Keratinocyte (primary cell): ENCODE data around the gene SCAND1. TPM values are rescaled to one million over a fixed set of nuclear protein-coding genes. Genes with fewer than 3 reads are reported as not detected.

Experiments used
- DNase-seq: peaks from one replicate; pipeline ENCODE4 v3.0.0-alpha.2; 2011; ENCODE audit warnings: low read depth, missing footprints, low spot score
- FAIRE-seq: peaks from 2 replicates; lab custom pipeline; 2011; peaks lifted over from hg19 to GRCh38; lab: Jason Lieb, UNC
- H2AFZ ChIP-seq: 2 replicates; pipeline ENCODE4 v1.6.0; 2012; ENCODE audit warnings: low read length, control low read depth, inconsistent platforms; ENCODE audit not compliant: control insufficient read depth
- H3K27ac ChIP-seq: 2 replicates; pipeline ENCODE4 v1.5.1; 2011; ENCODE audit warnings: low read length; ENCODE audit not compliant: control insufficient read depth, insufficient read depth
- H3K27me3 ChIP-seq: 3 replicates; pipeline ENCODE4 v1.6.0; 2011; ENCODE audit warnings: low read length; ENCODE audit not compliant: control insufficient read depth, insufficient read depth; ENCODE audit errors: extremely low read depth
- H3K36me3 ChIP-seq, 2 experiments: 2 replicates in 1 of 2; 3 replicates in 1 of 2; pipeline ENCODE4 v1.5.1; 2011; ENCODE audit warnings: low read length in 2 of 2, mild to moderate bottlenecking in 1 of 2; ENCODE audit not compliant: control insufficient read depth in 2 of 2, insufficient read depth in 2 of 2; ENCODE audit errors: extremely low read depth in 1 of 2
- H3K4me1 ChIP-seq: 3 replicates; pipeline ENCODE4 v1.5.1; 2011; ENCODE audit warnings: low read length; ENCODE audit not compliant: control insufficient read depth, insufficient read depth; ENCODE audit errors: extremely low read depth
- H3K4me2 ChIP-seq: 3 replicates; pipeline ENCODE4 v1.6.0; 2011; ENCODE audit warnings: low read depth, low read length; ENCODE audit not compliant: control insufficient read depth, insufficient read depth; ENCODE audit errors: extremely low read depth
- H3K4me3 ChIP-seq, 3 experiments: fragments of 200-600 bp in 1 of 3; sonication (generic) in 1 of 3; 2 replicates in 2 of 3; 3 replicates in 1 of 3; pipeline ENCODE4 v1.5.1; 2011 to 2016; ENCODE audit warnings: low read length in 3 of 3, mild to moderate bottlenecking in 3 of 3, control low read depth in 2 of 3, inconsistent platforms in 1 of 3, low read depth in 1 of 3, mixed read lengths in 1 of 3, mixed run types in 1 of 3, moderate library complexity in 1 of 3; ENCODE audit not compliant: control insufficient read depth in 2 of 3, insufficient read depth in 2 of 3; ENCODE audit errors: extremely low read depth in 1 of 3
- H3K79me2 ChIP-seq: 2 replicates; pipeline ENCODE4 v1.6.0; 2012; ENCODE audit warnings: low read length; ENCODE audit not compliant: control insufficient read depth, insufficient read depth
- H3K9ac ChIP-seq: 3 replicates; pipeline ENCODE4 v1.6.0; 2011; ENCODE audit warnings: low read length; ENCODE audit not compliant: control insufficient read depth, insufficient read depth; ENCODE audit errors: extremely low read depth
- H3K9me1 ChIP-seq: 3 replicates; pipeline ENCODE4 v1.6.0; 2011; ENCODE audit warnings: low read length; ENCODE audit not compliant: control insufficient read depth, insufficient read depth; ENCODE audit errors: extremely low read depth
- H3K9me3 ChIP-seq: 2 replicates; pipeline ENCODE4 v1.5.1; 2012; ENCODE audit warnings: low read depth, low read length; ENCODE audit not compliant: control insufficient read depth
- H4K20me1 ChIP-seq: 3 replicates; pipeline ENCODE4 v1.6.0; 2011; ENCODE audit warnings: low read length; ENCODE audit not compliant: control insufficient read depth, insufficient read depth; ENCODE audit errors: extremely low read depth
- EZH2 ChIP-seq: IDR thresholded peaks from one replicate; pipeline ENCODE4 v1.6.1; 2012; ENCODE audit warnings: inconsistent platforms, mild to moderate bottlenecking, low read length, moderate library complexity
- dilution Hi-C: fragments of 300-500 bp; cut with MboI; formaldehyde crosslinking; loops from one replicate; pipeline ENCODE4 v1.7.0; 2020; ENCODE audit warnings: low sequenced_read_pairs; ENCODE audit not compliant: extremely low pct_ligation_motif_present
- polyA plus RNA-seq, 5 experiments: library from polyadenylated mRNA; depleted of rRNA in 3 of 5; stranded (reverse) in 3 of 5; stranded (forward) in 1 of 5; unstranded in 1 of 5; fragments of >200 nt; gene quantifications; 1 replicate in 1 of 5; 2 replicates in 3 of 5; 3 replicates in 1 of 5; pipeline versions ENCODE4 v1.2.1 to v1.2.3, GENCODE V29; 2011 to 2012; ENCODE audit warnings: missing spikeins in 2 of 5, low read depth in 1 of 5, low replicate concordance in 1 of 5
- TF ChIP-seq, protein P1 (sequence below), 3 experiments: IDR thresholded peaks in 1 of 3; conservative IDR thresholded peaks in 1 of 3; optimal IDR thresholded peaks in 1 of 3; 2 replicates in 2 of 3; 3 replicates in 1 of 3; pipeline versions ENCODE3 to v1.5.1; 2011; ENCODE audit warnings: low read length in 3 of 3, mild to moderate bottlenecking in 3 of 3, moderate library complexity in 2 of 3, control low read depth in 1 of 3, inconsistent platforms in 1 of 3; ENCODE audit not compliant: insufficient read depth in 2 of 3; ENCODE audit errors: extremely low read depth in 1 of 3

SCAND1 gene
- polyA plus RNA-seq, 1 donor (not counting 4 experiments of a cell fraction or from before 2014, with no cell fraction given): 5.8 TPM

DNA sequence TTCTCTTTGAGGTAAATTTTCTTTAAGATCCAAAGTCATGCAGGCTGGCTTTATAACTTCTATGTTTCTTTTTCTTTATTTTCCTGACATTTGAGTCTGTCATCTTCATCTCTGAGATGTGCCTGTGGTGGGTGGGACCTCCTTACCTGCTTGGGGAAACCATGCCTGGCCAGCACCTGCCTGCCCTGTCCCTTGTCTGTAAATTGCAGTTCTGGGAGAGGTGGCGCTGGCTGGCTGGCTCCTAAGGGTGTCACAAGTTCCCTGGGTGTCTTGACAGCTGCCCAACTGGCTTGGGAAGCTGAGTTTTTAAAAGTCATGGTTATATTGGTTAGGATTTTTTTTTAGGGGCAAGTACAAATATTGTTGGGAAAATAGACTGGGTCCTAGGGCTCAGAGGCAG lies 36.3 kb downstream of the SCAND1 start:
- no peak overlapping the region for H3K9ac ChIP-seq
- dilution Hi-C loops: no loop called here
- H3K4me3 ChIP-seq: no peak overlapping the region
- H3K9me1 ChIP-seq: no peaks in the 10 kb centered on the region
- DNase-seq (no peak), FAIRE-seq (no peak)
- H2AFZ ChIP-seq: no peak overlapping the region
- no peaks in the 10 kb centered on the region for H3K4me1 ChIP-seq
- no peaks in the 10 kb centered on the region for H3K79me2 ChIP-seq
- H3K4me2 ChIP-seq: no peak overlapping the region
- no peaks in the 10 kb centered on the region for H3K9me3 ChIP-seq
- H3K36me3 ChIP-seq: peaks cover 10 to 12% of the 10 kb centered on the region in 2 experiments
- H3K27ac ChIP-seq: no peak overlapping the region
- no peak for TF ChIP-seq EZH2
- H3K27me3 ChIP-seq: no peaks in the 10 kb centered on the region
- H4K20me1 ChIP-seq: no peaks in the 10 kb centered on the region

DNA sequence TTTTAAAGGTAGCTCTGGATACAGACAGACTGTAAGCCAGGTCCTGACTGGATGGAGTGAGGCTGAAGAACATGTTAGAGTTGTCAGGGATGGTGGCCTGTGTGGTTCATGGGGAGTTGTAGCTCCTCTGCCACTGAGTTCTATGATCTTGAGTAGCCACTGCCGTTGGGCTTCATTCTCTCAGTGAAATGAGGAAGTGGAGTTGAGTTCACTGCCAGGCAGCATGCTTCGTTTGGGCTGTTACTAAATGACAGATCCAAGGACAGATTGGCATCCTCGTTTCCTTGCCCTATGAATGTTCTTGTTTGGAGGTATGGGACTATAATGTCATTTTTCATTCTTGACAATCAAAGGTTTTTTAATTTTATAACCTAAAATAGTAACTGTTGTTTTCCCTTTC lies 37.2 kb downstream of the SCAND1 start:
- dilution Hi-C loops: no loop called here
- Histone ChIP-seq H3K9me3 (no peaks in the 10 kb centered on the region), H4K20me1 (no peaks in the 10 kb centered on the region), H3K36me3 (peaks cover 10 to 12% of the 10 kb centered on the region in 2 experiments), H3K9me1 (no peaks in the 10 kb centered on the region), H2AFZ (no peak overlapping the region), H3K27me3 (no peaks in the 10 kb centered on the region), H3K4me2 (no peak overlapping the region), H3K4me3 (no peak overlapping the region), H3K27ac (no peak overlapping the region), H3K9ac (no peak overlapping the region), H3K4me1 (no peaks in the 10 kb centered on the region), H3K79me2 (no peaks in the 10 kb centered on the region)
- no peak for DNase-seq
- no peak for FAIRE-seq
- TF ChIP-seq, protein P1, sequence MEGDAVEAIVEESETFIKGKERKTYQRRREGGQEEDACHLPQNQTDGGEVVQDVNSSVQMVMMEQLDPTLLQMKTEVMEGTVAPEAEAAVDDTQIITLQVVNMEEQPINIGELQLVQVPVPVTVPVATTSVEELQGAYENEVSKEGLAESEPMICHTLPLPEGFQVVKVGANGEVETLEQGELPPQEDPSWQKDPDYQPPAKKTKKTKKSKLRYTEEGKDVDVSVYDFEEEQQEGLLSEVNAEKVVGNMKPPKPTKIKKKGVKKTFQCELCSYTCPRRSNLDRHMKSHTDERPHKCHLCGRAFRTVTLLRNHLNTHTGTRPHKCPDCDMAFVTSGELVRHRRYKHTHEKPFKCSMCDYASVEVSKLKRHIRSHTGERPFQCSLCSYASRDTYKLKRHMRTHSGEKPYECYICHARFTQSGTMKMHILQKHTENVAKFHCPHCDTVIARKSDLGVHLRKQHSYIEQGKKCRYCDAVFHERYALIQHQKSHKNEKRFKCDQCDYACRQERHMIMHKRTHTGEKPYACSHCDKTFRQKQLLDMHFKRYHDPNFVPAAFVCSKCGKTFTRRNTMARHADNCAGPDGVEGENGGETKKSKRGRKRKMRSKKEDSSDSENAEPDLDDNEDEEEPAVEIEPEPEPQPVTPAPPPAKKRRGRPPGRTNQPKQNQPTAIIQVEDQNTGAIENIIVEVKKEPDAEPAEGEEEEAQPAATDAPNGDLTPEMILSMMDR (optimal IDR thresholded peaks at IDR 0.05 in 1 of 3, IDR thresholded peaks at IDR 0.05 in 1 of 3, conservative IDR thresholded peaks at IDR 0.05 in 1 of 3; ENCODE audit: extremely low read depth in 1 of 3, insufficient read depth in 2 of 3, low read length in 3 of 3): no peak
- TF ChIP-seq EZH2: no peak

- no peaks in the 10 kb centered on the region for H4K20me1 ChIP-seq
- no peaks in the 10 kb centered on the region for H3K79me2 ChIP-seq
- no peaks in the 10 kb centered on the region for H3K4me1 ChIP-seq
- H3K27me3 ChIP-seq: no peaks in the 10 kb centered on the region
- FAIRE-seq (no peak), DNase-seq (no peak)
- no peak overlapping the region for H3K9ac ChIP-seq
- dilution Hi-C loops: no loop called here
- no peak overlapping the region for H3K4me3 ChIP-seq
- no peak for TF ChIP-seq EZH2
- TF ChIP-seq, protein P1 (optimal IDR thresholded peaks at IDR 0.05 in 1 of 3, IDR thresholded peaks at IDR 0.05 in 1 of 3, conservative IDR thresholded peaks at IDR 0.05 in 1 of 3; ENCODE audit: extremely low read depth in 1 of 3, insufficient read depth in 2 of 3, low read length in 3 of 3): no peak
- no peaks in the 10 kb centered on the region for H3K9me3 ChIP-seq
- peaks cover 6 to 14% of the 10 kb centered on the region in 2 experiments for H3K36me3 ChIP-seq
- no peak overlapping the region for H3K4me2 ChIP-seq
- no peaks in the 10 kb centered on the region for H3K9me1 ChIP-seq
- H3K27ac ChIP-seq: no peak overlapping the region
- H2AFZ ChIP-seq: no peak overlapping the region
These were observed 41.4 kb downstream of the SCAND1 start for GRCh38 chr20:35912881-35913280.
